ENCODE measurements around the gene PRKCZ. TPM values are rescaled to one million over a fixed set of nuclear protein-coding genes. Genes with fewer than 3 reads are reported as not detected.

PRKCZ gene
- total and polyA plus RNA-seq, 7 experiments from 2014 or later, result 3.6 to 29.6 (median 24.0) TPM

DNA sequence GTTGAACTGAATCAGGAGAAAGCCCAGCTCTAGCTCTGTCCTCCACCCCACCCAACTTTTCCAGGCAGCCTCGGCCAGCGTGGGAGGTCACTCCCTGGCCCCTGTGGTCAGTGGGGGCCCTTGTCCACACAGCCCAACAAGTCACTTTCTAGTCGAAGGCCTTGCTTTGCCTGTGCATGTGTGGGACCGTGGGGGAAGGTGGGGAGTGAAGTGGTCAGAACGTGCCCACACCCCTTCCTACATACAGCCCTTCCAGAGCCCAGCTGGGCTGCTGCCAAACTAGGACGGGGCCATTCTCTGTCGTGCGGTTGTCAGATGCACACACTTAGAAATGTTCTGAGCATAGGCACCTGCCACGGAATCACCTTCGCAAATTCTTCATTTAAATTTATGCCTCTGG, 126.4 kb downstream of the PRKCZ start:
- ChIA-PET CTCF (interaction anchor here (0.6 to 1.5 kb wide), 3 partner anchors 12 to 44 kb away, joined by 5 to 7 read pairs (median 5); no protein-coding TSS in a partner anchor), POLR2A (no interaction called here)
- no peak overlapping the region for H3K4me3 ChIP-seq (ENCODE audit: low read length)
- H3K27ac ChIP-seq (ENCODE audit: low read depth, low read length), result no peak overlapping the region
- ATAC-seq (no peak), DNase-seq (no peak)
- Mint-ChIP-seq H3K9me3 (no peaks in the 10 kb centered on the region), H3K36me3 (peaks cover 0 to 25% (median 0%) of the 10 kb centered on the region in 5 donors), H3K27ac (no peak overlapping the region), H3K27me3 (no peaks in the 10 kb centered on the region), H3K4me3 (no peak overlapping the region), H3K4me1 (peaks cover 0 to 8% (median 4%) of the 10 kb centered on the region in 7 donors)
- H3K9me3 ChIP-seq (ENCODE audit: control insufficient read depth in 2 of 3, low read length in 3 of 3), result no peaks in the 10 kb centered on the region
- no peaks in the 10 kb centered on the region for H3K4me1 ChIP-seq (ENCODE audit: control insufficient read depth in 2 of 2, insufficient read depth in 2 of 2, low read length in 2 of 2)
- H3K27me3 ChIP-seq (ENCODE audit: control insufficient read depth in 2 of 2, insufficient read depth in 2 of 2, low read length in 2 of 2), result no peaks in the 10 kb centered on the region
- H3K36me3 ChIP-seq (ENCODE audit: control insufficient read depth in 2 of 3, insufficient read depth in 3 of 3, low read length in 3 of 3), result peaks cover 0 to 42% (median 2%) of the 10 kb centered on the region in 3 experiments
- intact Hi-C loops (cut with micrococcal nuclease), result no loop called here

DNA sequence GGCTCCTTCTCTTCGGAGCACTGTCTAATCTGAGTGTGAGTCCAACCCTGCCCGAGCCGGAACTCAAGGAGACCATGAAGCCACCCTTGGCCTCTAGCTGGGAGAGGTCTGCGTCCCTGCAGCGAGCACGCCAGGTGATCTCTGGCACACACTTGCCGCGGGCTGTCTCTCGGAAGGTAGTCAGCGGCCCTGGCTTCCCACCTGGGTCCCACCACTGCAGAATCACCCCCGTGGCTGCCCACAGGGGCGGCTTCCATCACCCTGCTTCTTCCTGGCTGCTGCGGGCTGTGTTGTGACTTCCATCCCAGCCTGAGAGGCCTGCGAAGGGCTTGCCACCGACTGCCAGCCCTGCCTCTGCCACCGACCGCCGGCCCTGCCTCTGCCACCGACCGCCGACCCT, 127.3 kb downstream of the PRKCZ start:
- Mint-ChIP-seq H3K36me3 (peaks cover 0 to 22% (median 0%) of the 10 kb centered on the region in 5 donors), H3K4me3 (no peak overlapping the region), H3K4me1 (peaks cover 0 to 8% (median 4%) of the 10 kb centered on the region in 7 donors), H3K27ac (no peak overlapping the region), H3K27me3 (no peaks in the 10 kb centered on the region), H3K9me3 (no peaks in the 10 kb centered on the region)
- POLR2A ChIA-PET, result no interaction called here
- Histone ChIP-seq H3K4me1 (ENCODE audit: control insufficient read depth in 2 of 2, insufficient read depth in 2 of 2, low read length in 2 of 2) (no peaks in the 10 kb centered on the region), H3K27ac (ENCODE audit: low read depth, low read length) (no peak overlapping the region), H3K4me3 (ENCODE audit: low read length) (no peak overlapping the region), H3K27me3 (ENCODE audit: control insufficient read depth in 2 of 2, insufficient read depth in 2 of 2, low read length in 2 of 2) (no peaks in the 10 kb centered on the region), H3K36me3 (ENCODE audit: control insufficient read depth in 2 of 3, insufficient read depth in 3 of 3, low read length in 3 of 3) (peaks cover 0 to 33% (median 2%) of the 10 kb centered on the region in 3 experiments), H3K9me3 (ENCODE audit: control insufficient read depth in 2 of 3, low read length in 3 of 3) (no peaks in the 10 kb centered on the region)
- ATAC-seq (no peak), DNase-seq (no peak)
- CTCF ChIA-PET, result no interaction called here
- intact Hi-C loops (cut with micrococcal nuclease), result no loop called here

DNA sequence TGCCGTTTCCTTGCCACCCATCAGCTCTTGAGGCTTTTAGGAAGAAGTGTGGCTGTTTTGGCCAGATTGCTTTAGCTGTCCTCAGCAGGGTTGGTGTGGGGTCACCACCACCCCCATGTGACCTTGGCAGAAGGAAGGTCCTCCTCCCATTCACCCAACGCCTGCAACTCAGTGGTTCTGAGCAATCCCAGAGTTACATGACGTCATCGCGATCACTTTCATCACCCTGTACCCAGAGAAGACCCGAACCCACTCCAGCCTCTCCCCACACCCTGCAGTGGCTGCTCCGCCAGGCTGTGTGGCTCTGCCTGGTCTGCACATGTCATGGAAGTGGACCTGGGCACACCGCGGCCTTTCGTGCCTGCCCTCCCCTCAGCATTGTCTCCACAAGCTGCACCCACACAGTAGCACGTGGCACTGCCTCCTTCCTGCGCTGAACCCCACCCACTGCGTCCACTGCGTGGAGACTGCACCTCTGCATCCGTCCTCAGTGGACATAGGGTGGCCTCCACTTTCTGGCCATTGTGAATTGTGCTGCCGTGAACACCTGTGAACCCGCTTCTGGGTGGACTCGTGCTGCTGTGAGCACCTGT, 127.8 kb downstream of the PRKCZ start:
- Histone ChIP-seq H3K27ac (ENCODE audit: low read depth, low read length) (no peak overlapping the region), H3K36me3 (ENCODE audit: control insufficient read depth in 2 of 3, insufficient read depth in 3 of 3, low read length in 3 of 3) (peaks cover 0 to 32% (median 2%) of the 10 kb centered on the region in 3 experiments), H3K9me3 (ENCODE audit: control insufficient read depth in 2 of 3, low read length in 3 of 3) (no peaks in the 10 kb centered on the region), H3K27me3 (ENCODE audit: control insufficient read depth in 2 of 2, insufficient read depth in 2 of 2, low read length in 2 of 2) (no peaks in the 10 kb centered on the region), H3K4me3 (ENCODE audit: low read length) (no peak overlapping the region), H3K4me1 (ENCODE audit: control insufficient read depth in 2 of 2, insufficient read depth in 2 of 2, low read length in 2 of 2) (no peaks in the 10 kb centered on the region)
- Mint-ChIP-seq H3K36me3 (peaks cover 0 to 22% (median 0%) of the 10 kb centered on the region in 5 donors), H3K4me3 (no peak overlapping the region), H3K27ac (no peak overlapping the region), H3K4me1 (peaks cover 0 to 8% (median 4%) of the 10 kb centered on the region in 7 donors), H3K9me3 (no peaks in the 10 kb centered on the region), H3K27me3 (no peaks in the 10 kb centered on the region)
- DNase-seq (no peak), ATAC-seq (no peak)
- POLR2A ChIA-PET, result no interaction called here
- intact Hi-C loops (cut with micrococcal nuclease), result no loop called here
- CTCF ChIA-PET, result no interaction called here

DNA sequence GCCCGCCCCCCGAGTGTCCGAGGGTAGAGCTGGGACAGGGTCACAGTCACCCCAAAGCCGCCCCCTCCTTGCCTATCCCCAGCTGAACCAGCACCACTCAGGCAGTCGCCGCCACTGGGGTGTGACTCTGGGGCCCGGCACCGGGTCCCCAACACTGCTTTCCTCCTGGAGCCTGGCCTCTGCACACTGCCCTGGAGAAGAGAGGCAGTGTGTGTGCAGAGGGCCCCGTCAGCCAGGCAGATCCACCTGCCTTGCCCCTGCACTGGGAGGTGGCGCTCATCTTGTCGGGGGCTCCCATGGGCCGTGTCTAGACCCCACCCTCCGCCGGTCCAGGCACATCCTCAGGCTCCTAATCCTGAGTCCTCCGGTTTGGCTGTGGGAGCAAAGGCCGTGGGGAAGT, 128.7 kb downstream of the PRKCZ start:
- Mint-ChIP-seq H3K36me3 (peaks cover 0 to 22% (median 0%) of the 10 kb centered on the region in 5 donors), H3K9me3 (no peaks in the 10 kb centered on the region), H3K27ac (no peak overlapping the region), H3K27me3 (no peaks in the 10 kb centered on the region), H3K4me1 (peaks cover 0 to 10% (median 4%) of the 10 kb centered on the region in 7 donors), H3K4me3 (no peak overlapping the region)
- no peak for DNase-seq
- Histone ChIP-seq H3K27ac (ENCODE audit: low read depth, low read length) (no peak overlapping the region), H3K27me3 (ENCODE audit: control insufficient read depth in 2 of 2, insufficient read depth in 2 of 2, low read length in 2 of 2) (no peaks in the 10 kb centered on the region), H3K4me3 (ENCODE audit: low read length) (no peak overlapping the region), H3K9me3 (ENCODE audit: control insufficient read depth in 2 of 3, low read length in 3 of 3) (no peaks in the 10 kb centered on the region), H3K36me3 (ENCODE audit: control insufficient read depth in 2 of 3, insufficient read depth in 3 of 3, low read length in 3 of 3) (peaks cover 0 to 37% (median 2%) of the 10 kb centered on the region in 3 experiments), H3K4me1 (ENCODE audit: control insufficient read depth in 2 of 2, insufficient read depth in 2 of 2, low read length in 2 of 2) (no peaks in the 10 kb centered on the region)
- intact Hi-C loops (cut with micrococcal nuclease), result no loop called here
- ChIA-PET CTCF (no interaction called here), POLR2A (no interaction called here)
- no peak for ATAC-seq

DNA sequence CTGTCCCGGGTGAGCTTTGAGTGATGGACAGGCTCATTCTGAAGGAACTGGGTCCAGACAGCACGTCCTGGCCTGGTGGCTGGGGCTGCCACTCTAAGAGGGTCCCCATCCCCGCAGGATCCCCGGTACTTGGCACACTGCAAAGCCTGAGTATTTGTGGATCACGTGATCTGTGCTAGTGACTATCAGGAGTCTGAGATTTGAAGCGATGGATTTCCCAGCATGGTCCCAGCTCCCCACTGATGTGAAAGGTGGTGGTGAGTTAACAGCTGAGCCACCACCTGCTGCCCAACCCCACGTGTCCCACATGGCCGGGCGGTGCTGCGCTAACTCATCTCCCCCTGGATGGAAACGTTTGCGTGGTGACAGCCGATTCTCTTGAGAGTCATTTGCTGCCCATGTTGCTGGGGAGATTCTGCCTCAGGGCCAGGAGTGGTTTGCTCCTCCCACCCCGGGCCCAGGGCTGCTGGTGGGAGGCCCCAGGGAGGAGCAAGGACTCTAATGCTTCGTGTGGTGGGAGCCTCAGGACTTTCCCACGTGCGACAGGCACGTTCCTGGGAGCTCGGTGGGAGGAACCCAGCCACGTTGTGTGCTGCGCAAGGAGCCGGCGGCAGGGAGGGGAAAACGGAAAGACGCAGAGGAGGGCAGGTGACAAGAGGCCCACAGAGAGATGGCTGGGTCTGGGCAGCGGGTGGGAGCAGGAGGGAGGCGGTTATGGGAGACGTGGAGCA, 129.2 kb downstream of the PRKCZ start:
- no peak for ATAC-seq
- H3K4me3 Mint-ChIP-seq, result no peak overlapping the region
- H3K27ac Mint-ChIP-seq, result no peak overlapping the region
- H3K27me3 Mint-ChIP-seq, result no peaks in the 10 kb centered on the region
- peaks cover 0 to 8% (median 4%) of the 10 kb centered on the region in 7 donors for H3K4me1 Mint-ChIP-seq
- Histone ChIP-seq H3K36me3 (ENCODE audit: control insufficient read depth in 2 of 3, insufficient read depth in 3 of 3, low read length in 3 of 3) (peaks cover 0 to 38% (median 2%) of the 10 kb centered on the region in 3 experiments), H3K27me3 (ENCODE audit: control insufficient read depth in 2 of 2, insufficient read depth in 2 of 2, low read length in 2 of 2) (no peaks in the 10 kb centered on the region), H3K9me3 (ENCODE audit: control insufficient read depth in 2 of 3, low read length in 3 of 3) (no peaks in the 10 kb centered on the region), H3K4me3 (ENCODE audit: low read length) (no peak overlapping the region), H3K27ac (ENCODE audit: low read depth, low read length) (no peak overlapping the region), H3K4me1 (ENCODE audit: control insufficient read depth in 2 of 2, insufficient read depth in 2 of 2, low read length in 2 of 2) (no peaks in the 10 kb centered on the region)
- H3K36me3 Mint-ChIP-seq, result peaks cover 0 to 26% (median 0%) of the 10 kb centered on the region in 5 donors
- ChIA-PET POLR2A (no interaction called here), CTCF (no interaction called here)
- no peak for DNase-seq
- intact Hi-C loops (cut with micrococcal nuclease), result no loop called here
- H3K9me3 Mint-ChIP-seq, result no peaks in the 10 kb centered on the region

DNA sequence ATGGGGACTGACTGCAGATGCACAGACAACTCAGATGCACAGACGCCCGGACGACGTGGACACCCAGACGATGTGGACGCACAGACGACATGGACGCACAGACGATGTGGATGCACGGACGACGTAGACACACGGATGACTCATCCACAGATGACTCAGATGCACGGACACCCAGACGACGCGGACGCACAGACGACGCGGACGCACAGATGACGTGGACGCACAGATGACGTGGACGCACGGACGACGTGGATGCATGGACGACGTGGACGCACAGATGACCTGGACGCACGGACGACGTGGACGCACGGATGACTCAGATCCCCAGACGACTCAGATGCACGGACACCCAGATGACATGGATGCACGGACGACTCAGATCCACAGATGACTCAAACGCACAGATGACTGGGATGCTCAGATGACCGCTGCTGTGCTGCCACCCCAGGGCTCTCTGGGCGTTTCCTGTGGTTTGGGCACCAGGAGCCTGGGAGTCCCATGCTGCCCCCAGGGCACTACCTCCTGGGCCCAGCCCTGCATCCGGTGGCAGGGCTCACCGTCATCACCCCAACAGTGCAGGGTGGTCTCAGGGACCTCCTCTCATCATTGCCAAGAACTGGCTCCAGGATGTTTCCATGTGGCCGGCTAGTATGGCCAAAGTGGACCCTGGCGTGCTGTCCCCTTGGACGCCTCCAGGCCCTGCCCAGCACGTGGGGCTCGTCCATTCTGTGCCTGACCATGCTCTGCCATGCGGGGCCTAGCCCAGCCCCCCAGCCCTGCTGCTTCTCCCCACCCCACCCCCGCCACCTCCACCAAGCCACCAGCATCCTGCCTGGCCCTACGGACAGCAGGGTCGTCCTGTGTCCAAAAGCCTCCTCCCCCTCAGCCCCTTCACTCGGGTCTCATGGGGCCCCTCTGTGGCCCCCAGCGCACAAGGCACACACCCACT, 130.4 kb downstream of the PRKCZ start:
- H3K4me3 ChIP-seq (ENCODE audit: low read length), result no peak overlapping the region
- H3K36me3 ChIP-seq (ENCODE audit: control insufficient read depth in 2 of 3, insufficient read depth in 3 of 3, low read length in 3 of 3), result peaks cover 0 to 50% (median 2%) of the 10 kb centered on the region in 3 experiments
- Mint-ChIP-seq H3K4me1 (peaks cover 0 to 6% (median 0%) of the 10 kb centered on the region in 7 donors), H3K9me3 (no peaks in the 10 kb centered on the region), H3K27me3 (no peaks in the 10 kb centered on the region), H3K27ac (no peak overlapping the region), H3K4me3 (peak overlapping the region in 1 of 10 donors; percentile 67), H3K36me3 (peaks cover 0 to 29% (median 0%) of the 10 kb centered on the region in 5 donors)
- H3K27ac ChIP-seq (ENCODE audit: low read depth, low read length), result no peak overlapping the region
- peak; percentile 29 for ATAC-seq
- H3K9me3 ChIP-seq (ENCODE audit: control insufficient read depth in 2 of 3, low read length in 3 of 3), result no peaks in the 10 kb centered on the region
- no peak for DNase-seq
- ChIA-PET POLR2A (interaction anchor here (0.6 kb wide), 1 partner anchor 47 kb away, joined by 4 read pairs; no protein-coding TSS in a partner anchor), CTCF (no interaction called here)
- no peaks in the 10 kb centered on the region for H3K27me3 ChIP-seq (ENCODE audit: control insufficient read depth in 2 of 2, insufficient read depth in 2 of 2, low read length in 2 of 2)
- intact Hi-C loops (cut with micrococcal nuclease), result no loop called here
- no peaks in the 10 kb centered on the region for H3K4me1 ChIP-seq (ENCODE audit: control insufficient read depth in 2 of 2, insufficient read depth in 2 of 2, low read length in 2 of 2)
